ENCODE results near the gene TPCN2. TPM values are rescaled to one million over a fixed set of nuclear protein-coding genes. Genes with fewer than 3 reads are reported as not detected.

Gene TPCN2
- total and polyA plus RNA-seq, 4 donors = 6.4 to 20.8 (median 12.1) TPM

DNA sequence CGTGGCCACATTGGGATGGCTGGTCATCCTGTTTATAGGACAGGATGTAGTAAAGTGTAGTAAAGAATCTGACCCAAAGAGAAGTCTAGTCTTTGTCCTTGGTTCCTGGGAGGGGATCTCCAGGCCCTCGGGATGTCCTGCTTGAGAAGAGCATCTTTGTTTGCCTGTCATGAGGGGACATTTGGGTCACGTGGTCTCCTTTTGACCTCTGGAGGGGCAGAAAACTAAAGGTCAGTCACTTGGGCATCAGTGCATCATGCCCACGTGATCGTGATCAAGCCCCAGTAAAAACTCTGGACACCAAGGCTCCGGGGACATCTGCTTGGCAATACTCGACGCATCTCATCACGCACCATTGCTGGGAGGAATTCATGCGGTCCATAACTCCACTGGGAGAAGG, 116.1 kb downstream of the TPCN2 start:
- Histone ChIP-seq H3K36me3 (ENCODE audit: control insufficient read depth in 4 of 4, insufficient read depth in 3 of 4, low read depth in 1 of 4, low read length in 3 of 4) (no peaks in the 10 kb centered on the region), H3K4me1 (ENCODE audit: control insufficient read depth in 4 of 4, insufficient read depth in 4 of 4, low read length in 3 of 4) (no peaks in the 10 kb centered on the region), H3K9me3 (ENCODE audit: control insufficient read depth in 4 of 4, low read length in 3 of 4) (peaks cover 0 to 2% (median 0%) of the 10 kb centered on the region in 4 donors), H3K4me3 (ENCODE audit: low read depth in 1 of 3, low read length in 3 of 3) (no peak overlapping the region), H3K9ac (ENCODE audit: low read depth in 1 of 2, low read length in 2 of 2) (no peak overlapping the region), H3K27me3 (ENCODE audit: control insufficient read depth in 4 of 4, insufficient read depth in 4 of 4, low read length in 3 of 4) (no peaks in the 10 kb centered on the region), H3K27ac (ENCODE audit: low read depth in 1 of 2, low read length in 2 of 2) (no peak overlapping the region)
- TF ChIP-seq HNF4G (IDR thresholded peaks at IDR 0.05) = no peak
- TF ChIP-seq, protein P1, sequence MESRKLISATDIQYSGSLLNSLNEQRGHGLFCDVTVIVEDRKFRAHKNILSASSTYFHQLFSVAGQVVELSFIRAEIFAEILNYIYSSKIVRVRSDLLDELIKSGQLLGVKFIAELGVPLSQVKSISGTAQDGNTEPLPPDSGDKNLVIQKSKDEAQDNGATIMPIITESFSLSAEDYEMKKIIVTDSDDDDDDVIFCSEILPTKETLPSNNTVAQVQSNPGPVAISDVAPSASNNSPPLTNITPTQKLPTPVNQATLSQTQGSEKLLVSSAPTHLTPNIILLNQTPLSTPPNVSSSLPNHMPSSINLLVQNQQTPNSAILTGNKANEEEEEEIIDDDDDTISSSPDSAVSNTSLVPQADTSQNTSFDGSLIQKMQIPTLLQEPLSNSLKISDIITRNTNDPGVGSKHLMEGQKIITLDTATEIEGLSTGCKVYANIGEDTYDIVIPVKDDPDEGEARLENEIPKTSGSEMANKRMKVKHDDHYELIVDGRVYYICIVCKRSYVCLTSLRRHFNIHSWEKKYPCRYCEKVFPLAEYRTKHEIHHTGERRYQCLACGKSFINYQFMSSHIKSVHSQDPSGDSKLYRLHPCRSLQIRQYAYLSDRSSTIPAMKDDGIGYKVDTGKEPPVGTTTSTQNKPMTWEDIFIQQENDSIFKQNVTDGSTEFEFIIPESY (IDR thresholded peaks at IDR 0.05) = no peak
- TF ChIP-seq, protein P2, sequence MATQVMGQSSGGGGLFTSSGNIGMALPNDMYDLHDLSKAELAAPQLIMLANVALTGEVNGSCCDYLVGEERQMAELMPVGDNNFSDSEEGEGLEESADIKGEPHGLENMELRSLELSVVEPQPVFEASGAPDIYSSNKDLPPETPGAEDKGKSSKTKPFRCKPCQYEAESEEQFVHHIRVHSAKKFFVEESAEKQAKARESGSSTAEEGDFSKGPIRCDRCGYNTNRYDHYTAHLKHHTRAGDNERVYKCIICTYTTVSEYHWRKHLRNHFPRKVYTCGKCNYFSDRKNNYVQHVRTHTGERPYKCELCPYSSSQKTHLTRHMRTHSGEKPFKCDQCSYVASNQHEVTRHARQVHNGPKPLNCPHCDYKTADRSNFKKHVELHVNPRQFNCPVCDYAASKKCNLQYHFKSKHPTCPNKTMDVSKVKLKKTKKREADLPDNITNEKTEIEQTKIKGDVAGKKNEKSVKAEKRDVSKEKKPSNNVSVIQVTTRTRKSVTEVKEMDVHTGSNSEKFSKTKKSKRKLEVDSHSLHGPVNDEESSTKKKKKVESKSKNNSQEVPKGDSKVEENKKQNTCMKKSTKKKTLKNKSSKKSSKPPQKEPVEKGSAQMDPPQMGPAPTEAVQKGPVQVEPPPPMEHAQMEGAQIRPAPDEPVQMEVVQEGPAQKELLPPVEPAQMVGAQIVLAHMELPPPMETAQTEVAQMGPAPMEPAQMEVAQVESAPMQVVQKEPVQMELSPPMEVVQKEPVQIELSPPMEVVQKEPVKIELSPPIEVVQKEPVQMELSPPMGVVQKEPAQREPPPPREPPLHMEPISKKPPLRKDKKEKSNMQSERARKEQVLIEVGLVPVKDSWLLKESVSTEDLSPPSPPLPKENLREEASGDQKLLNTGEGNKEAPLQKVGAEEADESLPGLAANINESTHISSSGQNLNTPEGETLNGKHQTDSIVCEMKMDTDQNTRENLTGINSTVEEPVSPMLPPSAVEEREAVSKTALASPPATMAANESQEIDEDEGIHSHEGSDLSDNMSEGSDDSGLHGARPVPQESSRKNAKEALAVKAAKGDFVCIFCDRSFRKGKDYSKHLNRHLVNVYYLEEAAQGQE (IDR thresholded peaks at IDR 0.05) = no peak
- no peak for TF ChIP-seq SP1 (IDR thresholded peaks at IDR 0.05)
- 83% methylated on average over 10 of the region's 10 CpGs for WGBS
- no peak for DNase-seq (ENCODE audit: low spot score)

DNA sequence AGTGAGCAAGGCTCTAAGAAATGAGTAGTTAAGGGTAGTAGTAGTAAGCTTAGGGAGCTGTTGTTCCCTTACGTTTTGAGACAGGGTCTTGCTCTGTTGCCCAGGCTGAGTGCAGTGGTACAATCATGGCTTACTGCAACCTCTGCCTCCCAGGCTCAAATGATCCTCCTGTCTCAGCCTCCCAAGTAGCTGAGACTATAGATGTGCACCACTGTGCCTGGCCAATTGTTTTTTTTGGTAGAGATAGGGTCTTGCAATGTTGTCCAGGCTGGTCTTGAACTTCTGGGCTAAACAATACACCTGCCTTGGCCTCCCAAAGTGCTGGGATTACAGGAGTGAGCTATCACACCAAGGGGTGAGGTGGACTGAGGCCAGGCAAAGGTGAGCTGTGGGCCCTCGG, 117.0 kb downstream of the TPCN2 start:
- WGBS = 81% methylated on average over 2 of the region's 2 CpGs
- no peaks in the 10 kb centered on the region for H3K36me3 ChIP-seq (ENCODE audit: control insufficient read depth in 4 of 4, insufficient read depth in 3 of 4, low read depth in 1 of 4, low read length in 3 of 4)
- no peak overlapping the region for H3K4me3 ChIP-seq (ENCODE audit: low read depth in 1 of 3, low read length in 3 of 3)
- TF ChIP-seq, protein P2 (IDR thresholded peaks at IDR 0.05) = no peak
- TF ChIP-seq JUND (IDR thresholded peaks at IDR 0.05) (no peak), GABPA (IDR thresholded peaks at IDR 0.05 in 1 of 2, conservative IDR thresholded peaks at IDR 0.05 in 1 of 2) (no peak)
- no peak overlapping the region for H3K27ac ChIP-seq (ENCODE audit: low read depth in 1 of 2, low read length in 2 of 2)
- DNase-seq (ENCODE audit: low spot score) = no peak
- no peaks in the 10 kb centered on the region for H3K4me1 ChIP-seq (ENCODE audit: control insufficient read depth in 4 of 4, insufficient read depth in 4 of 4, low read length in 3 of 4)
- H3K27me3 ChIP-seq (ENCODE audit: control insufficient read depth in 4 of 4, insufficient read depth in 4 of 4, low read length in 3 of 4) = no peaks in the 10 kb centered on the region
- peaks cover 0 to 2% (median 0%) of the 10 kb centered on the region in 4 donors for H3K9me3 ChIP-seq (ENCODE audit: control insufficient read depth in 4 of 4, low read length in 3 of 4)
- H3K9ac ChIP-seq (ENCODE audit: low read depth in 1 of 2, low read length in 2 of 2) = no peak overlapping the region
